Skeletal muscle cell (primary cell): ENCODE measurements around the gene ABHD14A.
"Not testable (repeated sequence)": the region's sequence is repeated elsewhere in the genome, so short reads cannot be mapped to it uniquely, and the experiment has no call there.

Experiments
- DNase-seq: peaks from one replicate; pipeline ENCODE4 v3.0.0-alpha.2; 2010; ENCODE audit warnings: low read depth
- H3K4me3 ChIP-seq: 2 replicates; pipeline ENCODE4 v1.5.1; 2011; ENCODE audit warnings: low read depth, mild to moderate bottlenecking, control low read depth, low read length, moderate library complexity

Gene ABHD14A

GRCh38 chr3:51974963-51975851, at the start of gene ABHD14A:
Gene ABHD14A, plus strand, starts transcription at chr3:51975064. Its CDS starts 72 bp downstream, at chr3:51975136.
- DNase-seq = no peak
- H3K4me3 ChIP-seq = peak within 1 kb of the TSS; percentile 86

- H3K4me3 ChIP-seq = no peak overlapping the region
- no peak for DNase-seq
Measured at GRCh38 chr3:51927061-51927977, 47.5 kb upstream of the ABHD14A start.

DNA sequence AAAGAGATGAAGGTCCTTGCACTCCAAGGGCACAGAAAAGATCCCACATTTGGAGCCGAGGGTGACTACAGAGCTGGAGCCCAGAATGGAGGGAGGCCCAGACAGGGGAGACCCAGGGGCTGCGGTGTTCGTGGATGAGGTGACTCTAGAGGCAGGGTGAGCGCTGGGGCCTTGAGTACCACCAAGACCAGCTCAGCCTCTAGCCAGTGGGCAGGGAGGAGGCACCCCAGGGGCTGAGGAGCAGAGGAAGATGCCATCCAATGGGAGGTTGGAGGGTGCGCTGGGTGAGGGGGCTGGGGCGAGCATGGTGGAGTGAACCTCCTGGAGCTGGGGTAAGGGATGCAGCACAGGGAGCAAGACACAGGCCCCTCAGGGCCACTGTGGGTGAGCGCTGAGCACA, 46.4 kb upstream of the ABHD14A start:
- no peak for DNase-seq
- H3K4me3 ChIP-seq = no peak overlapping the region

DNA sequence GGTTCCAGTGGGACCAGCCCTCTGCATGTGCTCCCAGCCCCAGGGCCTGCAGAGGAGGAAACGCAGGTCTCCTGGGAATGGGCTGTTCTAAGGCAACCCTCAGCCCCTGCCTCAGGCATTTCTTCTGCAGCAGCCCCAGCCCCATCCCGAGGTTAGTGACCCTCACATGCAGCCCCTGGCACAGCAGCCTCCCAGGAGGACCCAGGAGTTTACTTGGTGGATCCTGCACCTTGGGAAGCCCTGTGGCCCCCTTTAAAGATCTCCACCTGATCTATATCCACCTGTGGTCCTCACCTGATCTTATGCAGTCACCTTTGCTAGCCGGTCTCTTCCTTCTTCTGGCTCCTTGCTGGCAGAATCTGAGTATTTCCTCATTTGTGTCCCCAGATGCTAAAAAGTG, 45.9 kb upstream of the ABHD14A start:
- not testable (repeated sequence) for DNase-seq, H3K4me3 ChIP-seq

- no peak for DNase-seq
- no peak overlapping the region for H3K4me3 ChIP-seq
Measured at GRCh38 chr3:51929420-51930003, 45.4 kb upstream of the ABHD14A start.

DNA sequence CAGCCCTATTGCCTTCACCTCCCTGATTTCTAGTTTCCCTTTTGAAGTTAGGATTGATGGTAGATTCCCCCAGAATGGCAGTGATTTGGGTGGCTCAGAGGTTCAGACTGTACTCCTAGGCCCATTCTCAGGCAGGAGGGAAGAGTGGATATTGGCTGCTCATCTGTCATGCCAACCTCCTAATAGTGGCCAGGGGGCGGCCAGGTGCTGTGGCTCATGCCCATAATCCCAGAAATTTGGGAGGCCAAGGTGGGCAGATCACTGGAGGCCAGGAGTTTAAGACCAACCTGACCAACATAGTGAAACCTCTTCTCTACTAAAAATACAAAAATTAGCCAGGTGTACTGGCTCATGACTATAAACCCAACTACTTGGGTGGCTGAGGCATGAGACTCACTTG, 44.4 kb upstream of the ABHD14A start:
- DNase-seq = no peak
- no peak overlapping the region for H3K4me3 ChIP-seq

DNA sequence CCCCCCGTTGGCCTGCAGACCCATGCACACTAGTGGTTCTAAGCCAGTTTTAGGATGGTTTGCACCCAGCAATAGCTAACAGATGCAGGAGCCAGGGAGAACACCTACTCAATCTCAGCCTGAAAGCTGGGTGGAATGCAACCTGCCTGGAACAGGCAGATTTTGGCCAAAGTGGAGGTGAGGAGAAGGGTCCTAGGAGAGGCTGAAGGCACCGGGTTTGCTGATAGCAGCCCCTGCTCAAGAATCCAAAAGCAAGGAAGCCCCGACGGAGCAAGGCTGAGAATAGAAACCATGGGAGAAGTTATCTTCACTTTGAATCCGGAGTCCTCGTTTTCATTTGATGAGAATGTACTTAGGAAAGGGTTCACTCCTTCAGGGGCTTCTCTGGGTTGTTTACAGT, 43.1 kb upstream of the ABHD14A start:
- DNase-seq = no peak
- H3K4me3 ChIP-seq = no peak overlapping the region

GRCh38 chr3:51932471-51933370, 42.1 kb upstream of the ABHD14A start:
- DNase-seq = no peak
- H3K4me3 ChIP-seq = no peak overlapping the region

- no peak for DNase-seq
- H3K4me3 ChIP-seq = no peak overlapping the region
Measured at GRCh38 chr3:51933471-51934138, 41.3 kb upstream of the ABHD14A start.

GRCh38 chr3:51934139-51934850, 40.6 kb upstream of the ABHD14A start:
- H3K4me3 ChIP-seq = no peak overlapping the region
- DNase-seq = no peak

DNA sequence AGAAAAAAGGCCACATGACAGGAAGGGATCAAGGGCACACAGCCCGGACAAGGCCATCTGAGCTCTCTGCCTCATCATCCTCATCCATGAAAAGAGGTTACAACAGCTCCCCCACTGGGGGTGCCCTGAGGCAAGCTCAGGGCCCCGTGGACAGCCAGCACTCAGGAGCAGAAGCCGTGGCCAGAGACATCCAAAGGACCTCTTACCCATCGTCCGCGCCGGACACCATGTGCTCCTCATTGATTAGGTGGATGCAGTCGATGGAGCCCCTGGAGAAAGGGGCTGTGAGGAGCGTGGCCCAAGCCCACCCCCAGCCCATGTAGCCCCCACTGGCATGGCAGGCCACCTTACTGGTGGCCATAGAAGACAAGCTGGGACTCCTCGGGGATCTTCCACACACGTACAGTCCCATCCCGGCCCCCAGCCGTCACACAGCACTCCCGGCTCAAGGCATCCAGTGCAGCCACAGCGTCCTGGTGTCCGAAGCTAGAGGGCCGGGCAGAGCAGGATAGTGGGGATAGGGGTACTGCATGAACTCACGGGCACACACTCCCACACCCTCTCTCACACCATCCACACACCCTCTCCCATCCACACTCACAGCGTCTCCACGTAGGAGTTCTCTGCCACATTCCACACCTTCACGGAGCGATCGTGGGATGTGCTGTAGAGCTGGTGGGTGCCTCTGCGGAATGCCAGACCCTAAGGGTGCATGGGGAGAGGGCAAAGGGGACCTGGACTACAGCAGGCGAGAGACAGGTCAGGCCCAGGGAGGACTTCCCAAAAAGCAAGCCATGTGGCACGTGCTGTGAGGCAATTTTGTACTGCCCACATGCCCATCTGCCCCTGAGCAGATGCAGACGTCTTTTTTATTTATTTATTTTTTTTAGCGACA, 39.6 kb upstream of the ABHD14A start:
- no peak for DNase-seq
- no peak overlapping the region for H3K4me3 ChIP-seq

- no peak overlapping the region for H3K4me3 ChIP-seq
- DNase-seq = no peak
Measured at GRCh38 chr3:51935886-51936755, 38.7 kb upstream of the ABHD14A start.

GRCh38 chr3:51937014-51937413, 37.9 kb upstream of the ABHD14A start:
- H3K4me3 ChIP-seq = no peak overlapping the region
- no peak for DNase-seq

GRCh38 chr3:51937611-51938450, 37.0 kb upstream of the ABHD14A start:
- no peak for DNase-seq
- no peak overlapping the region for H3K4me3 ChIP-seq

- no peak for DNase-seq
Measured at GRCh38 chr3:51938780-51939425, 36.0 kb upstream of the ABHD14A start.

More at GRCh38 chr3:51938780-51939425, 36.0 kb upstream of the ABHD14A start:
- H3K4me3 ChIP-seq = no peak overlapping the region
